GM18511 (cell line): ENCODE measurements around the gene KIF1C.
"Not testable (repeated sequence)": the region's sequence is repeated elsewhere in the genome, so short reads cannot be mapped to it uniquely, and the experiment has no call there.

Source experiments
- ATAC-seq: cut with Tn5 transposase; IDR thresholded peaks from one replicate; pipeline ENCODE4 v1.9.1; 2021; ENCODE audit warnings: mild to moderate bottlenecking, moderate library complexity; ENCODE audit not compliant: unreplicated experiment

The KIF1C gene

GRCh38 chr17:4999430-5000093 lies 1.8 kb downstream of the KIF1C start:
- no peak for ATAC-seq

GRCh38 chr17:5000237-5000639 lies 2.5 kb downstream of the KIF1C start:
- ATAC-seq: no peak

DNA sequence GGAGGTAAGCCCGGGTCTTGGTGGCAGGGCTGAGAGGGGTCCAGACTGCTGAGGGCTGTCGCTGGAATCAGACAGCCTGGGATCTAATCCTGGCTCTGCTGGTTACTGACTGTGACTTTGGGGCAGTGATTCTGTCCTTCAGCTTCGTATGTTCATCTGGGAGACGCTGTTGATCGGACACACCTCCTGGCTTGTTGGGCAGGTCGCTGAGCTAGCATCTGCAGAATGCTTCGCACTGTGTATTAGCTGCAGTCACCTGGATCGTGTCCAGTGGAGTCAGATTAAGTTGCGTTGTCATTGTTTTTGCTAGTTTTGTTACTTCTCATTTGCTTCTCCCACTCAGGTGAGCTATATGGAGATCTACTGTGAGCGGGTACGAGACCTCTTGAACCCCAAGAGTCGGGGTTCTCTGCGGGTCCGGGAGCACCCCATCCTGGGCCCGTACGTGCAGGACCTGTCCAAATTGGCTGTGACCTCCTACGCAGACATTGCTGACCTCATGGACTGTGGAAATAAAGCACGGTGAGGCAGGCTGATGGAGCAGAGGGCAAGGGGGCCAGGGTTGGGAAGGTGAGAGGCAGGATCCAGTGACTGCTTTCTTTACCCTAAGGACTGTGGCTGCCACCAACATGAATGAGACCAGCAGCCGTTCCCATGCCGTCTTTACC lies 4.5 kb downstream of the KIF1C start:
- ATAC-seq: no peak

- no peak for ATAC-seq
Observed at GRCh38 chr17:5003214-5003867, 5.6 kb downstream of the KIF1C start.

- ATAC-seq: no peak
Observed at GRCh38 chr17:5011928-5012327, 14.2 kb downstream of the KIF1C start.

DNA sequence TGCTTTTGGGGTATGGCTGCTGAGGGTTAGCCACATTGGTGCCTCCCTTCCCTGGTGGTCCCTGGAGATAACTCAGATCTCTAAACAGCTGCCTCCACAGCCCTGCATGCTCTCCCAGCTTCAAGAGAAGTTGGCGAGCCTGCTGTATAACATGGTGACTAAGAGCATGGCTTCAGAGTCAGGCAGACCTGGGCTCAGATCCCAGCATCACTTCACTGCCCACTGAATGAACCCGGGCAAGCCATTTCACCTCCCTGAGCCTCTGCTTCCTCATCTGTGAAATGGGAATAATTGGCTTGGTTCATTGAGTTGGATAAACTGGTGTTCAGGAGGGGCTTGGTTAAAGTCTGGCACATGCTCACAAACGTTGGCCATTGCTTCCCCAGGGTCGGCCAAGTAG lies 16.6 kb downstream of the KIF1C start:
- ATAC-seq: no peak

DNA sequence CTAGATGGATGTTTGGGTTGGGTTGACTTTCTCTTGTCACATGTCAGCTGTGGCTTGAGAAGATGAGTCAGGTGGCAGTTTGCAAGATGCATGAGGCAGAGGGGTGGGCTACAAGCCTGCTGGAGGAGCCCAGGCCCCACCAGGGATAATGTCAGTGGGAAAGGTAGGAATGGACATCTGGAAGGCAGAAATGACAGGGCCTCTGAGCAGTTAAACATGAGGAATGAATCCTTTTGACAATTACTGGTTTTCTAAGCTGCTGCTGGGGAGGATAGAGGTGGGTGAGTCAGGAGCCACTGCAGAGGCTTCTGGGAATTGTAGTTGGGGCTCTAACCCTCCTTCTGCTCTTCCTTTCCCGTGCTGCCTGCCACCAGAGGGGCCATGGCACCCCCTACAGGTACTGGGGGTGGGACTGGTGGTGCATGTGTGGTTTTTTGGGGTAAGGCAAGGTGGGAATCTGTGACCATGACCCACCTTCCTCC lies 21.8 kb downstream of the KIF1C start:
- no peak for ATAC-seq

- no peak for ATAC-seq
Observed at GRCh38 chr17:5020502-5021023, 22.8 kb downstream of the KIF1C start.

DNA sequence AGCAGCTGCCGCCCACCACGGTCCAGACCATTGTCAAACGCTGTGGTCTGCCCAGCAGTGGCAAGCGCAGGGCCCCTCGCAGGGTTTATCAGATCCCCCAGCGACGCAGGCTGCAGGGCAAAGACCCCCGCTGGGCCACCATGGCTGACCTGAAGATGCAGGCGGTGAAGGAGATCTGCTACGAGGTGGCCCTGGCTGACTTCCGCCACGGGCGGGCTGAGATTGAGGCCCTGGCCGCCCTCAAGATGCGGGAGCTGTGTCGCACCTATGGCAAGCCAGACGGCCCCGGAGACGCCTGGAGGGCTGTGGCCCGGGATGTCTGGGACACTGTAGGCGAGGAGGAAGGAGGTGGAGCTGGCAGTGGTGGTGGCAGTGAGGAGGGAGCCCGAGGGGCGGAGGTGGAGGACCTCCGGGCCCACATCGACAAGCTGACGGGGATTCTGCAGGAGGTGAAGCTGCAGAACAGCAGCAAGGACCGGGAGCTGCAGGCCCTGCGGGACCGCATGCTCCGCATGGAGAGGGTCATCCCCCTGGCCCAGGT lies 24.5 kb downstream of the KIF1C start:
- ATAC-seq: no peak

DNA sequence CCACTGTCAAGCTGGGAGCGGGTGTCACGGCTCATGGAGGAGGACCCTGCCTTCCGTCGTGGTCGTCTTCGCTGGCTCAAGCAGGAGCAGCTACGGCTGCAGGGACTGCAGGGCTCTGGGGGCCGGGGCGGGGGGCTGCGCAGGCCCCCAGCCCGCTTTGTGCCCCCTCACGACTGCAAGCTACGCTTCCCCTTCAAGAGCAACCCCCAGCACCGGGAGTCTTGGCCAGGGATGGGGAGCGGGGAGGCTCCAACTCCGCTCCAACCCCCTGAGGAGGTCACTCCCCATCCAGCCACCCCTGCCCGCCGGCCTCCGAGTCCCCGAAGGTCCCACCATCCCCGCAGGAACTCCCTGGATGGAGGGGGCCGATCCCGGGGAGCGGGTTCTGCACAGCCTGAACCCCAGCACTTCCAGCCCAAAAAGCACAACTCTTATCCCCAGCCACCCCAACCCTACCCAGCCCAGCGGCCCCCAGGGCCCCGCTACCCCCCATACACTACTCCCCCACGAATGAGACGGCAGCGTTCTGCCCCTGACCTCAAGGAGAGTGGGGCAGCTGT lies 25.9 kb downstream of the KIF1C start:
- ATAC-seq: no peak

DNA sequence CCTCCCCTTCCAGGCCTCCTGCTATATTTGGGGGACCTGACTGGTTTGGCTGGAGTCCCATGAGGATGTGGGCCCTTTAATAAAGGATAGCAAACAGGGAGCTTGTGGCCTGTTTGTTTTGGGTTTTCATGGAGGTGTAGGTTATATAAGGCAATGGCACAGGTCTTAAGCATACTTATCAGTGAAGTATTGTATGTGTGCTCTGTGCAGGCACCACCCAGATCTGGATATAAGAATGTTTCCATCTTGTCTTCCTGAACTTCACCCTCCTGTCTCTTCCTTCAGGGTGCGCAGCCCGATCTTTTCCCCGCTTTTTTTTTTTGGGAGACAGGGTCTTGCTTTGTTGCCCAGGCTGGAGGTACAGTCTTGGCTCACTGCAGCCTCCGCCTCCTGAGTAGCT lies 26.9 kb downstream of the KIF1C start:
- ATAC-seq: no peak

DNA sequence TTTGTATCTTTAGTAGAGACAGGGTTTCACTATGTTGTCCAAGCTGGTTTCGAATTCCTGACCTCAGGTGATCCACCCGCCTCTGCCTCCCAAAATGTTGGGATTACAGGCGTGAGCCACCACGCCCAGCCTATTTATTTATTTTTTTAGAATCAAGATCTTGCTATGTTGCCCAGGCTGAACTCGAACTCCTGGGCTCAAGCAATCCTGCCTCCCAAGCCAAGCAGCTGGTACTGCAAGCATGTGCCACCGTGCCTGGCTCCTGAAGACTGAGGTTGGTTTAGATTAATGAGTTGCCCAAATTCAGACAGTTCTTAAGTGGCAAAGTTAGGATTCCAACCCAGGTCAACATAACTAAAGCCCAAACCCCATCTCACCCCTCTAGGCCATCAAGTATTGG lies 29.5 kb downstream of the KIF1C start:
- ATAC-seq: no peak

- ATAC-seq: no peak
Observed at GRCh38 chr17:5027916-5028315, 30.2 kb downstream of the KIF1C start.

- not testable (repeated sequence) for ATAC-seq
Observed at GRCh38 chr17:5030168-5030567, 32.4 kb downstream of the KIF1C start.

DNA sequence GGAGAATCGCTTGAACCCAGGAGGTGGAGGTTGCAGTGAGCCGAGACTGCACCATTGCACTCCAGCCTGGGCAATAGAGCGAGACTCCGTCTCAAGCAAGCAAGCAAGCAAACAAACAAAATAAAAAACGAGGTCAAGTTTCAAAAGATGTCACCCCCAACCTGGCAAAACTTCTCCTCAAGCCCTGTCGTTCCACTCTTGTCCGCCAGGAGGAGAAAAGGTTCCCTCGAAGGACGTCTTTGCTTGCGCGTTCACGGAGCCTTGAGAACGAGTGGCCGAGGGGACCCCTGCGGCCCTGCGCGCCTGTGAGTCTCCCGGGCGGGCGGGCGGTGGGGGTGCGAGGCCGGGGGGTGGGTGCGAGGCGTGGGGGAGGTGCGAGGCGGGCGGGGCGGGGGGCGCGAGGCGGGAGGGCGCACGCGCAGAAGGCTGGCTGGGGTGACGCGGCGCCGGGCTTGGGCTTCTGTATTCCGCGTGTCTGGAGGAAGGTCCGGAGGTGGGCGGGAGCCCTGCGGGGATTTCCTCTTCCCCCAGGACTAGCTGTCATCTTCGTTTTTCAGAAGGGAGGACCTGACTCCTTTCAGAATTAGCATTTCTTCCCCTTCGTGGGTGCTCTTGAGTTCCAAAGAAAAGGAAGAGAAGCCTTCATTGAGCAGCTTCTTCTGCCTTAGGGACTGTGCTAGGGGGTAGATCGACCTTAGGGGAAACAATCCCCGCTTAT lies 33.8 kb downstream of the KIF1C start:
- peak; percentile 66 for ATAC-seq

DNA sequence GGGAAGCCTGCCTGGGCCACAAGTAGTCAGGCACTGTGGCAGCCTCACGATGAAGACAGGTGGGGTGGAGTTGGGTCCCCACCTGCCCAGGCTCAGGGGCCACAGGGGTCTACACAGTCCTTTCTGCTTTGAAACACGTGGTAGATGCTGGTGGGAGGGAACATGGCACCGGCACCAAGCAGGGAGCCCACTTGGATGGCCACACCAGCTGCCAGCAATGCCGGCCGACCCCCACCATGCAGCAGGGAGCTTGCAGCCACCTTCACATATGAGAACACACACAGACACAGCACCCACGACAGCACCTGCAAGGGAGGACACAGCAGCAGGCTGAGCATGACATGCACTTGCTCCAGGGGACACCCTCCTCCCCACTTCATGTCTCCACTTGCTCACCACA lies 35.1 kb downstream of the KIF1C start:
- ATAC-seq: no peak

- ATAC-seq: no peak
Observed at GRCh38 chr17:5033352-5034015, 35.7 kb downstream of the KIF1C start.

- no peak for ATAC-seq
Observed at GRCh38 chr17:5034063-5034462, 36.3 kb downstream of the KIF1C start.

GRCh38 chr17:5034651-5035050 lies 36.9 kb downstream of the KIF1C start:
- ATAC-seq: no peak

GRCh38 chr17:5035315-5035714 lies 37.6 kb downstream of the KIF1C start, which contains the start of gene SLC52A1:
TSS of gene SLC52A1 (minus strand) at chr17:5035426. CDS start at chr17:5034606, 820 bp downstream.
- ATAC-seq: no peak
